Right ventricle myocardium inferior (tissue), 1 donor: ENCODE results near the gene CDK5. TPM values are rescaled to one million over a fixed set of nuclear protein-coding genes. Genes with fewer than 3 reads are reported as not detected.

Experiments
- ATAC-seq: fragments of 200-7000 bp; cut with Tn5 transposase; one replicate; pipeline ENCODE4 v1.9.1; 2020; ENCODE audit warnings: mild to moderate bottlenecking, moderate library complexity
- DNase-seq: peaks from one replicate; pipeline ENCODE4 v3.0.0; 2021; ENCODE audit errors: missing footprints
- intact Hi-C: fragments of 100-400 bp; cut with DNase I; formaldehyde crosslinking; loops from one replicate; pipeline ENCODE4 v1.11.0; 2022
- long read RNA-seq: library from polyadenylated mRNA; unstranded; transcript quantifications from one replicate; pipeline ENCODE4 v2.0.0, GENCODE V29; 2021
- total RNA-seq: library from RNA; stranded (reverse); fragmentation: NEBNext Ultra II Directional; extraction: Animal tissue kit (Norgen Biotek cat#: 25700); gene quantifications from one replicate; pipeline ENCODE4 v1.2.1, GENCODE V29; 2021
- donor health status: DM: no; HTN: yes; CAD: no; lungs with severe emphysema.

The CDK5 gene
- 6.7 TPM for total RNA-seq
- long read RNA-seq, partial matches to known transcripts: 0 of 4 reads
- long read RNA-seq, other reads (novel, unspliced or antisense): 1 of 4 reads

DNA sequence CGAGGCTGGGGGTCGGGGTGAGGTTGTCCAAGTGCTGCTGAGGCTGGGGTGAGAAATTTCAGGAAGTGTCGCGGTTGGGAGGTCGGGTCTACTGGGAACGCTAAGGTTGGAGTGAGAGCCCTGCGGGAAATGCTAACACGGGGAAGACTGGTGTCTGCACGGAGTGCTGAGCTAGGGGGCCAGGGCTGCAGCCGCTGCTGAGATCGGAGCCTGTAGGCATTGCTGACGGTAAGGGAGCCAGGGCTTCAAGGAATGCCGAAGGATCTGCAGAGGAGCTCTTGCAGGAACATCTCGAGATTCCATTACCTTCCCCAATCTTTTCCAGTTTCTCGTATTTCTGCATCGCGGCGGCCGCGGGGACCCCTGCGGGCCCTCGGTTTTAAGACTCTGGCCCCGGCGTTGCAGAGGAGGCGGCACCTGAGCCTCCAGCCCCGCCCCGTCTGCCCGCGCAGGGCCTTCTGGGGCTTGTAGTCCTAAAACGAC, at the start of gene CDK5:
TSS of gene CDK5 (minus strand) at position 392 of the 483 bp plus-strand sequence. CDS start at position 343, 49 bp downstream.
- ATAC-seq: no peak
- DNase-seq: no peak
- intact Hi-C loops: loop anchor here (2.0 kb wide), 1 partner anchor 57 kb away; no protein-coding TSS in a partner anchor

DNA sequence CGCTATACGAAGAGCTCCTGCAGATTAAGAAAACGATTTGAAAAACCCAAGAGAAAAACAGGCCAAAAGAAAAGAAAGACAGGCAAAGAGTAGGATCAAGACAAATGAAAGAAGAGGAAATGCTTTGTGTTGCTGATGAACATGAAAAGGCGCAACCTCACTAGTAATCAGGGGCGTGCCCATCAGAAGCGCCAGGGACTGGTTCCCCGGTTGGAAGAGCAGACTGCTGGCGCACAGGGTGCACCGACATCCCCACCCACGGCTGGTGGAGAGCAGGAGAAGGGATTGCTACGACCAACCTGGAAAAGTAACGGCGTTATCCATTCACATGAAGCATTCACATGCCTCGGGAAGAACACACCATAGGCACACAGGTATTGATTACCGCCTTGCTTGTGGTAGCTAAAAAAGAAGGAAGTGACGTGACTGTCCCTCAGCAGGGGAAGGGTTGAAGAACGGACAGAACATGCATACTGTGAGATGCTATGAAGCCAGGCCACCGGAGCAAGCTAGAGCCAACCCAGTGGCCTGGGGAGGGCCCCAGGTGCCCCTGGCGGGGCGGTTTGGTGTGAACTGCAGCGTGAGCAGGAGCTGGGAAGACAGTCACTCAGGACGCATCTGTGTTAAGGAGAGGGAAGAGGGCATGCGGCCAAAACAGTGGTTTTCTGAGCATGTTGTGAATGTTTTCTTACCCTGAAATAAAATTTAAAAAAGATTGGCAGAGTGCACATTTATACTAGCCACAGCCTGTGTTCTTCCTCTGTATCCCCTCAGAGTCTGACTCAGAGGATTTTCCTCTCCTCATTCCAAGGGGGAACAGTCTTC, 46.9 kb upstream of the CDK5 start:
- intact Hi-C loops: no loop called here
- ATAC-seq: no peak

DNA sequence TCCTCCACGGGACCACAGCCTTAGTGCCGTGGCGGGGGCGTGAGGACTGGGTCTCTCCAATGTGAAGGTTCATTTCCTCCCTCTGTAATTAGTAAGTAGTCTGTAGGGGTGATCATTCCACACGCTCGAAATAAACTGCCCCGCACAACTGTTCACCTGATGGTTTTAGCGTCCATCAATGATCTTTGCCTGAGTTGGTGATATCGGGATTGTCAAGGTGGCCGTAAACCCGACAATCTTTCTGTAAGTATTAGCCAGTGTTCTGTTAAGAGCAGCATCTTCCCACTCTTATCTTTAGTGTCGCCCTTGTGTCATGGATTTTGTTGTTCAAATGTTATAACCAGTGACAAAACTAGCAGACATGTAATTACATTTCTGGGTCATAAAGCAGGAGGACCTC, 46.3 kb upstream of the CDK5 start:
- intact Hi-C loops: no loop called here
- DNase-seq (no peak), ATAC-seq (no peak)

More for the DNA sequence above, 46.9 kb upstream of the CDK5 start:
- DNase-seq: peak; percentile 35

DNA sequence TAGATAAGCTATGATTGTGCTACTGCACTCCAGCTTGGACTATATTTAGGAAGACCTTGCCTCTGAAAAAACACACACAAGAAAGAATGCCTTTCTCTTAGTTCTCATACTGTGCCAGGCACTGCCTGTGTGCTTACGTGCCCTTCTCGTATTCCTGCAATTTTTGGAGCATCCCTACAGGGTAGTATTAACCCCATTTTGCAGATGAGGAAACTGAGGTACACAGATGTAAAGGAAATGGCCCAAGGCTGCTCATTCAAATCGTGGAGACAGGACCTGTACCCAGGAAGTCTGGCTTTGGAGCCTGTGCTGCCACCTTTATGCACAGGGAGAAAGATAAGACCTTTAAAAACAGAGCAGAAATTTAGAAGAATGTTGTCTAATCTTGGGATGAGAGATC, 45.3 kb upstream of the CDK5 start:
- ATAC-seq (no peak), DNase-seq (no peak)
- intact Hi-C loops: no loop called here

DNA sequence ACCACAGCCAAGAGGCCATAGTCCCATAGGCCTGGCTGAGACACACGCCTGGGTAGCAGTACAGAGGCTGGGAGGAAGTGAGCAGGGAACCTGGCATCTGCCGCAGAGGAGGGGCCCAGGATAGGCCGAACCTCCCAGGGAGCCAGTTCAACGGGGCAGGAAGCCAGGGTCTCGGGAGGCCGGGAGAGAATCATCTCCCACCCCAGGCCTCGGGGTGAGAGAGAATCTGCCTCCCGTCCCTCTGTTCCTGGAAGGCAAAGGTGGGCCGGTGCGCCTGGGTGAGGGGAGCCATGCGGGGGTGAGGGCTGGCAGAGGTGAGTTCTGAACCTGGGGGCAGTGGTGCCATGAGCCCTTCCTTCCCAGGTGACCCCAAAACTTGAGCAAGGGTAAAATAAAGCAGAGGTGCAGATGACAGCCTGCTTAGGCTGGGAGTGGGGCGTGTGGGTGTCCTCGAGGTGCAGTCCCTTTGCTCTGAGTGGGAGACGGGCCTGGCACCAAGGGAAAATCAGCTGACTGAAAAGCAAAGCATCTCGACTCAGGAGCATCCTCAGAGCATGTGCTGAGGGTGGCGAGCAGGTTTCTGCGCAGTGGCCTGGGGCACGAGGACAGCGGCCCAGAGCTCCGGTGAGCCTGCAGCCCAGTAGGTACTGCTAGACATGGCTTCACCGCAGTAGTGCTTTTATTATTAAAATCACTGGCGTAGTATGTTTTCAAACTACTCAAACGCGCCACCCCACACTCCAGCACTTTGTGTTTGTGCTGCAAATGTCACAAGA, 44.1 kb upstream of the CDK5 start:
- DNase-seq: peak; percentile 34
- intact Hi-C loops: no loop called here
- ATAC-seq: no peak

DNA sequence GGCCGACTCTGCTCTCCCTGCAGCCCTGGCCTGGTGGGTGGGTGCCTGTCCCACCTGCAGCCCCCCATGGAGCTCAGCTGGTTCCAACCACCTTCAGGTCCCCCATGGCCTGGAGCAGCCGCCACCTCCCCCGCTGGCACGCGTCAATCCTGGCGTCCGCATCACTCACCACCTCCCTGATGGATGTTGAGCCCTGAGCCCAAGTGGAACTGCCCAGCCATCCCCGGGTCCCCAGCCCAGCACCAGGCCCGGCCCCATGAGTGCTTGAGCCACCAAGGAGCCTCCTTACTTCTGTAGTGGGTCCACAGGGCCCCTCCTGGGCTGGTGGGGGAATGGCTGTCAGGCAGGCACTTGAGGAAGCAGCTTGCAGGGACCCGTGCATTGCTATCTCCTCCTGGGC, 43.2 kb upstream of the CDK5 start:
- DNase-seq (peak; percentile 61), ATAC-seq (no peak)
- intact Hi-C loops: no loop called here

DNA sequence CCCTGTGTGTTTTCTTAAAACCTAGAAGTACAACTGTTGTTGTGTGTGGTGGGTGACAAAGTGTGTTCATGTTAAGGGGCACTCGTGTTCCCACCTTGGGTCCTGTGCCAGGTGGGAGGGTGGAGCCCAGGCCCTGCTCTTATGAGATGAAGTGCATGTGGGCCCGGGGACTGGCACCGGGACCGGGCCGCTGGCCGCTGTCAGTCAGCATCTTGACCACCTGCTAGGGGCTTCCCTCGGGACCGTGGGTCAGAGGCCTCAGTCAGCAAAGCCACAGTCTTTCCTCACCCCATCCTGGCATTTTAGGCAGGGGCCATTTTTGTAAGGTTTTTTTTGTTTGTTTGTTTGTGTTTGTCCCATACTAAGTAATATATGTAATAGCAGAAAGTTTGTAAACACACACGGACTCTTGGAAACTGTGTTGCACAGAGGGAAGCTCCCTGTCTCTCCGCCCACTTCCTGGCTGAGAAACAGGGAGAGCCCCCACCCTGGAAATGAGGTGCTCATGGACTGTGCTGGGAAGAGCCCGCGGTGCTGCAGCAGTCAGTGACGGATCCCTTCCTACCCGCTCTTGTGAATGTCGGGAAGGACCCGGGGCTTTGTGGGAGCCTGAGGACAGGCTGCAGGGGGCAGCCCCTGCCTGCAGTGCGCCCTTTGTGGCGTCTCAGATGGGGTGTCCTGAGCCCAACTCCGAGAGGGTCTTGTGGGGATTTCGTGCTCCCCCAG, 42.0 kb upstream of the CDK5 start:
- intact Hi-C loops: no loop called here
- DNase-seq (peak; percentile 55), ATAC-seq (peak; percentile 14)

DNA sequence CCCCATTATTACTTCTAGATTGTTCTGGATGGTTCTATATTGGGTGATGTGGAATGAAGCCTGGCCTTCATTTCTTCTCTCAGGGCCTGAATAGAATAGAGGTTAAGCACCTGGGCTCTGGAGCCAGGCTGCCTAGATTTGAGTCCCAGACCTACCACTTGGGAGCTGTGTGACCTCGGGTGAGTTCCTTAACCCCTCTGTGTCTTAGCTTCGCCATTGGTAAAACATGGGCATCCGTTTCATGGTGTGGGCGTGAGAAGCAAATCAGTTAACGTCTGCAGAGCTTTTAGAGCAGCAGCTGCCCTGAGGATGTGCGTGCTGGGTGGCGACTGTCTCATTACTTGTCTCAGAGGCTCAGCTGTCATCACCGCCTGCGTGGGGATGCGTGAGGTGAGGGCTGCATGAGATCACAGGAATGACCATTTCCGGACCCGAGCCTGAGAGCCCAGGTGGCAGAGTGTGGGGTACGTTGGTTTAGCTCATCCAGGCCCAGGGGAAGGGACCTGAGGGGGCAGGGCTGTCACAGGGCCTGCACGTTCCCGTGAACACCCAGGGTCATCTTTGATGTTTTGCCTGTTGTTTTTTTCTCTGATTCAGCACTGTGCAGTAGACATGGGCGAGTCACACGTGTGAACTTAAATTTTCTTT, 38.3 kb upstream of the CDK5 start:
- DNase-seq: peak; percentile 20
- ATAC-seq: no peak
- intact Hi-C loops: no loop called here

DNA sequence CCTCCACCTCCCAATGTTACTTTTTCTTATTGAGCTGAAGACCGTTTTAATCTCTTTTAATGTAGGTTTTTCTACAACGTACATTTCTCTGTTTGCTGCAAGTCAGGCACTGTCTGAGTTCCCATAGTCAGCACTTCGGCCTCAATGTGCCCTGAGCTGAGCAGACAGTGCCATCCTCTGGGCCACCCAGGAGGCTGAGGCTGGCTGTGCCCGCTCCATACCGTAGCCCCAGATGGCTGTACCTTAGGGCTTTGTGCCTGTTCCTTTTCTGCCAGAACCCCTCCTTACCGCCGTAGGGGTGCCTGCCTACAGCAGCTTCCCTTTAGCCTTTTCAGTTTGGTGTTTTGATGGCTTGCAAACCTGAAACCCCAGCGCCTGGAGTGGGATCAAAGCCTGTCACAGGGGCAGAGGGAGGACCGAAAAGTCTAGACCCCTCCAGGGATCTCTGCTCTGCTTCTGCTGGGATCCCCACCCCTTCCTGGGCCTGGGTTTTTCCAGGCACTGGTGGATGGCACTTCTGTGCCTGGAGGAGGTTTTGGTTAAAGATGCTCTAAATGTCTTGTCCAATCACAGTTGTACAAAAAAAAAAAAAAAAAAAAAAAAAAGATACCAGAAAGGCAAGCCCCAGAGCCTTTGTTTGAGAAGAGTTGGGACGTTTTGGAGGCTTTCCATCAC, 37.6 kb upstream of the CDK5 start:
- intact Hi-C loops: no loop called here
- ATAC-seq: no peak
- peak; percentile 18 for DNase-seq

DNA sequence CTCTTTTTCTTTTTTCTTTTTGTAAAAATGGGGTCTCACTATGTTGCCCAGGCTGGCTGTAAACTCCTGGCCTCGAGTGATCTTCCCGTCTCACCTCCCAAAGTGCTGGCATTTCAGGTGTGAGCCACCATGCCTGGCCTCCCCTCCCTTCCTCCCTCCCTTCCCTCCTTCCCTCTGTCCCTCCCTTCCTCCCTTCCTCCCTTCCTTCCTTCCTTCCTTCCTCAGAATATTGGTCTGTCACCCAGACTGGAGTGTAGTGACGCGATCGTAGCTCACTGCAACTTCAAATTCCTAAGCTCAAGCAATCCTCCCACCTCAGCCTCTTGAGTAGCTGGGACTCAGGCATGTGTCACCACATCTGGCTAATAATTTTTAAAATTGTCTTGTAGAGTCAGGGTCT, 37.0 kb upstream of the CDK5 start:
- intact Hi-C loops: no loop called here
- ATAC-seq (no peak), DNase-seq (no peak)

DNA sequence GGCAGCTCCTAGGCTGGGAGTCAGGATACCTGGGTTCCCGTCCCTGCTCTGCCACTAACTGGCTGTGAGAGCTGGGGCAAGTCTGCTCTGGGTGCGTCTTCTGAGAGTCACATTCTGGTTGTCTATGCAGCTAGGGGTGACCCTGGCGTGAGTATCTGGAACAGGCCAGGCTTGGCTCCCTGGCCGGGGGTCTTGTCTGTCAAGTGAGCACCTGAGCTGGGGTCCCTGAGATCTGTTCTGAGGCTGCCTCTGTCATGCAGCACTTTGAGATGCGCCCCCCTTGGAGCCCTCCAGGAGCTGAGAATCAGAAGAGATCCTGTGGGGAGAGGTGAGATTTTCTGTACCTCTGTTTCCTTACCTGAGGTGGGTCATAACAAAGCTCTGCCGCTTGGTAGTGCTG, 36.1 kb upstream of the CDK5 start:
- peak; percentile 60 for DNase-seq
- intact Hi-C loops: no loop called here
- ATAC-seq: no peak

DNA sequence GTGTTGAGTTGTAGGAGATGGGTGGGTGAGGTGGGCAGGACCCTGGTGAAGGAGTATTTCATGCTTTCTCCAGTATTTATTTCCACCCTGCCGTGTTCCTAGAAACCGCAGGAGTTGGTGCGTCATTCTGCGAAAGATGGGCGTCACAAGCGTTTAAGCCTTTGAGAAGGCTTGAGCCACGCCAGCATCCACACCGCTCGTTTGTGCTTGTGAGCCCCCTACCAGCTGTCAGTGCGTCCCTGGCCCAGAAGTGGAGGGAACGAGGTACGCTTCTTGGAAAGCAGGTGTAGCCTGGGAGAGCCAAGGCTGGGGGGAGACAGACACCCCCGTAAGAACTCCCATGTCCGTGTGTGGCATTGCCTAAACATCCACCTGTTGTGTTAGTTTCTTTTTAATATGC, 34.3 kb upstream of the CDK5 start:
- intact Hi-C loops: no loop called here
- ATAC-seq (no peak), DNase-seq (peak; percentile 37)

DNA sequence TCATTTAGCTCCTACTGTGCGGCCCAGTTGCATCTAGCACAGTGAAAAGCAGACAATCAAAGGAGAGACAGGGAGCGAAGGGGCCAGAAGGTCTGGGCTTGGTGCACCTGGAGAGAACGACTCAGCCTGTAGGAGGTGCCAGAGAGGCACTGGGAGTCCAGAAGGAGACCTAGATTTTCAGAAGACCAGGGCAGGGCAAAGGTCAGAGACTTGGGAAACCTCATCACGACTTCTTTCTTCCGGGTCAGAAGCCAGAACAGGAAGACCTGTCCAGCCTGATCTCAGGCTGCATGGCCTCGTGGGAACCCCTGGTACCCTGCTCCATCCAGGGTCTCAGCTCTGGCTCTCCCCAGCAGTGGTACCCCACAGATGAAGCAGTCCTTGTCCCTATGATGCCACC, 33.7 kb upstream of the CDK5 start:
- intact Hi-C loops: no loop called here
- peak; percentile 30 for DNase-seq
- ATAC-seq: no peak

DNA sequence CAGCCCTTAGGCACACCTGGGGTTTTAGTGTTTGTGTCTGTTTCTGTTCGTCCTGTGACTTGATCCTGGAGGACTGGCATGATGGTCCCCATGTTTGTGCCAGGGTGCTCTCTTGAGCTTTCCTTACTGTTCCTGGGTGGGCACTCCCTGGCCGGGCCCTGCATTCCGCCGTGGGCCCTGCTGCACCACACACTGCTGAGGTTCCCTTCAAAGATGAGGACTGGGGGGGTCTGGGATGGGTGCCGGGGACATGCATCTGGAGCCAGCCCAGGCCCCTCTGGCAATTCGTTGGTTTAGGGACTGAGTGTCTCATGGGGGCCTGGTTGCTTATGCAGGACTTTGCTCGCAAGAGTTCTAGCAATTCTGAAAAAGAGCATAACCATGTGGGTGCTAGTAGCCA, 33.3 kb upstream of the CDK5 start:
- intact Hi-C loops: no loop called here
- ATAC-seq (no peak), DNase-seq (peak; percentile 20)

DNA sequence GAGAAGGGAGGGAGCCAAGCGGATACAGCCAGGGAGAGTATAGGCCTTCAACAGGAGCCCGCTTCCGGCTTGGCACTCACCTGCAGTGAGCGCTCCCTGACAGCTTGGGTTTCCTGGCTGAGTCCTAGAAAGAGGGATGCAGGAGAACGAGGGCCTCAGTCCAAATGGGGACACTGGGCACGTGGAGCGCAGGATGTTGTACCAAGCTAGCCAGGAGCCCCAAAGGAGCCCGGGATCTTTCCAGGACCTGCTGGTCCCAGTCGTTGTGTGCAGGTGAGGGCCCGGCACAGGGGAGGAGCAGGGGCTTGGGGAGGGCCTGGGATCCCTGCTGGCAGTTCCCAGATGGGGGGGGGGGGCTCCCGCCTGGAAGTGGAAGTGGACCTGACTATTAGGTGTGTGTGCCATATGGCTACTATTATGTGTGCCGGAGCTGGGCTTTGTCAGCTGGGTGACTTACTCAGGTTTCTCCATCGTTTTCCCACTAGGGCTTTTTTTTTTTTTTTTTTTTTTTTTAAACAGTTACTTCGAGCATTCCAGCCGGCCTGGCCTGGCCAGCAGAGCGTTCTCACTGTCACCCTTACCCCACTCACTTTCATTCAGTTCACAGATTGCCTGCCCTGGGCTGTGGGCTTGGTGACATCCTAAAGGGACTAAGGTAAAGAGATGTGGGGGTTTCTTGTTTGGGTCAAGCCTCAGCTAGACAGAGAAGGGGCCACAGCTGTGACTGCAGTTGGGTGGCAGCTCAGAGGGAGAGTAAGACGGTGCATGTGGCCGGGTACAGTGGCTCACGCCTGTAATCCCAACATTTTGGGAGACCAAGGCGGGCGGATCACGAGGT, 32.4 kb upstream of the CDK5 start:
- intact Hi-C loops: loop anchor here (1.0 kb wide), 1 partner anchor 19 kb away; no protein-coding TSS in a partner anchor
- ATAC-seq: no peak
- DNase-seq: peak; percentile 50

DNA sequence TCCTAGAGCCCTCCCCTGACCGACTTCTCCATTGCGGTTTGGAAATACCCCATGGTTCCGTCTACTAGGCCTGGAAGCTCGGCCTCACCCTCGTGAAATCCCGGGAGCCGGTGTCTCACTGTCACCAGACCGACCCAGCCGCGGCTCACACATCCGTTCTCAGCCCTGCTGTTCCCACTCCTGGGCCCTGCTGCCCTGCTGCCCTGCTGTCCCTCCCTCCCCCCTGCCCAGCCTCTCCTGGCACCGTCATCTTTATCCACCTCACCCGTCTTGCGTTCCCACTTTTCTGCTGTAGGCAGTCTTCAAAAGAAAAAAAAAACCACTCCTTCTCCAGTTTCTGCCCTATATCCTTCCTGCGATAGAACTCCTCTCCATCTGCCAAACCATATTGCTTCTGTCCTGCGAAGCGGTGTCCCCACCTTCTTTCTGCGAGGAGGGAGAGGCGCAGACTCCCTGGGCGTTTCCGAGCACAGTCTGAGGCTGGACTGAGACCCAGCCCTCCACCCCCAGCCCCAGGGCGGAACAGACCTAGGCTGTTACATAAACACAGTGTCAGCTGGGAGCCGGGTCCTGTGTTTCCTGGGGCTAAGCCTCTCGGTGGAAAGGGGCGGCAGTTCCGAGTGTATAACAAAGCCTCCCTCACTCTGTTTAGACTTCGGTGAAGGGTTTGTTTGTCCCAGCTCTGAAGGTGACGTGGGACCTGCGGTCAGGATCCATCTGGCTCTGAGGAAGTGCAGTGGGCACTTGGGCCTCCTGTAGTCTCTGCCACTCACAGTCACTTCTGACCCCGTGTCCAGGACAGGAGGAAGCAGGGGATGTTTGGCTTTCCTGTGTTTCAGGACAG, 31.4 kb upstream of the CDK5 start:
- peak; percentile 34 for ATAC-seq
- peak; percentile 88 for DNase-seq
- intact Hi-C loops: loop anchor here (1.0 kb wide), 1 partner anchor 20 kb away; no protein-coding TSS in a partner anchor
